Body of pancreas (tissue), 4 donors: Measurements from ENCODE around the gene STK39. TPM values are rescaled to one million over a fixed set of nuclear protein-coding genes. Genes with fewer than 3 reads are reported as not detected.
A peak's percentile ranks its signal among the peaks of the same experiment; 100 is the strongest.

ENCODE experiments used
- ATAC-seq: fragments of 150-250 bp; one replicate; pipeline ENCODE4 v1.9.1; 2016
- DNase-seq, 4 donors: peaks; one replicate each; pipeline ENCODE4 v3.0.0-alpha.2; 2019
- H3K27ac ChIP-seq, 4 donors: fragments of 200-600 bp; sonication (generic); 1 replicate in 3 of 4; 2 replicates in 1 of 4; pipeline versions ENCODE4 v1.5.1 to v1.6.1; 2016 to 2019; ENCODE audit warnings: mild to moderate bottlenecking in 1 of 4, mixed read lengths in 1 of 4, moderate library complexity in 1 of 4
- H3K27me3 ChIP-seq, 2 donors: fragments of 200-600 bp; sonication (generic); one replicate each; pipeline ENCODE4 v1.6.0; 2016; ENCODE audit warnings: mild to moderate bottlenecking in 1 of 2
- H3K36me3 ChIP-seq, 2 donors: fragments of 200-600 bp; sonication (generic); replicated peaks in 1 of 2; 2 replicates each; pipeline ENCODE4 v1.5.1; 2016; ENCODE audit warnings: low read depth in 2 of 2; ENCODE audit not compliant: insufficient read depth in 1 of 2
- H3K4me1 ChIP-seq: fragments of 200-600 bp; sonication (generic); one replicate; pipeline ENCODE4 v1.6.0; 2016
- H3K4me3 ChIP-seq, 2 donors: fragments of 200-600 bp; sonication (generic); 1 replicate in 1 of 2; 2 replicates in 1 of 2; pipeline ENCODE4 v1.5.1; 2016 to 2019
- H3K9me3 ChIP-seq, 3 donors: fragments of 200-600 bp; sonication (generic); 1 replicate in 2 of 3; 2 replicates in 1 of 3; pipeline ENCODE4 v1.5.1; 2016
- CTCF ChIP-seq, 7 experiments: fragments of 450-650 bp in 4 of 7; fragments of 200-600 bp in 3 of 7; sonication (generic) in 3 of 7; IDR thresholded peaks; one replicate each; pipeline ENCODE4 v1.5.1; 2016 to 2019; ENCODE audit warnings: antibody characterized with exemption in 7 of 7
- POLR2A ChIP-seq, 3 donors: fragments of 450-650 bp; IDR thresholded peaks; one replicate each; pipeline ENCODE4 v1.6.1; 2016; ENCODE audit warnings: antibody characterized with exemption in 3 of 3, mild to moderate bottlenecking in 2 of 3
- WGBS, 2 donors: methylation state at CpG; one replicate each; pipeline ENCODE4 v1.1.5; 2017; 5-methylcytosine and 5-hydroxymethylcytosine counted together
- intact Hi-C: fragments of 100-400 bp; cut with DNase I; formaldehyde crosslinking; loops from one replicate; pipeline ENCODE4 v1.15.1; 2023
- total RNA-seq, 2 donors: library from RNA; depleted of rRNA; stranded (reverse); fragments of >200 nt; gene quantifications; one replicate each; pipeline ENCODE4 v1.1.0, GENCODE V29; 2016

STK39 gene
- total RNA-seq, 2 donors from 2014 or later, result 12.9 to 15.8 TPM

- Histone ChIP-seq H3K4me3 (no peak overlapping the region), H3K27me3 (no peaks in the 10 kb centered on the region), H3K4me1 (peaks cover 59% of the 10 kb centered on the region), H3K27ac (no peak overlapping the region), H3K36me3 (no peaks in the 10 kb centered on the region), H3K9me3 (no peaks in the 10 kb centered on the region)
- ATAC-seq (no peak), DNase-seq (no peak)
- no peak for TF ChIP-seq CTCF (IDR thresholded peaks at IDR 0.05)
- no peak for TF ChIP-seq POLR2A (IDR thresholded peaks at IDR 0.05)
- WGBS, 2 donors, result 84 to 89% methylated on average over 7 of the region's 7 CpGs
- intact Hi-C loops, result no loop called here
Measured at GRCh38 chr2:168194784-168195522, 52.4 kb downstream of the STK39 start.

GRCh38 chr2:168192839-168193616 is 54.4 kb downstream of the STK39 start:
- TF ChIP-seq CTCF (IDR thresholded peaks at IDR 0.05) (no peak), POLR2A (IDR thresholded peaks at IDR 0.05) (no peak)
- Histone ChIP-seq H3K36me3 (no peaks in the 10 kb centered on the region), H3K4me1 (peaks cover 52% of the 10 kb centered on the region), H3K27ac (peak overlapping the region in 2 of 4 donors; percentile 32 to 57), H3K27me3 (no peaks in the 10 kb centered on the region), H3K4me3 (no peak overlapping the region), H3K9me3 (no peaks in the 10 kb centered on the region)
- DNase-seq (no peak), ATAC-seq (no peak)
- 45 to 59% methylated on average over 3 of the region's 3 CpGs for WGBS, 2 donors
- intact Hi-C loops, result no loop called here

DNA sequence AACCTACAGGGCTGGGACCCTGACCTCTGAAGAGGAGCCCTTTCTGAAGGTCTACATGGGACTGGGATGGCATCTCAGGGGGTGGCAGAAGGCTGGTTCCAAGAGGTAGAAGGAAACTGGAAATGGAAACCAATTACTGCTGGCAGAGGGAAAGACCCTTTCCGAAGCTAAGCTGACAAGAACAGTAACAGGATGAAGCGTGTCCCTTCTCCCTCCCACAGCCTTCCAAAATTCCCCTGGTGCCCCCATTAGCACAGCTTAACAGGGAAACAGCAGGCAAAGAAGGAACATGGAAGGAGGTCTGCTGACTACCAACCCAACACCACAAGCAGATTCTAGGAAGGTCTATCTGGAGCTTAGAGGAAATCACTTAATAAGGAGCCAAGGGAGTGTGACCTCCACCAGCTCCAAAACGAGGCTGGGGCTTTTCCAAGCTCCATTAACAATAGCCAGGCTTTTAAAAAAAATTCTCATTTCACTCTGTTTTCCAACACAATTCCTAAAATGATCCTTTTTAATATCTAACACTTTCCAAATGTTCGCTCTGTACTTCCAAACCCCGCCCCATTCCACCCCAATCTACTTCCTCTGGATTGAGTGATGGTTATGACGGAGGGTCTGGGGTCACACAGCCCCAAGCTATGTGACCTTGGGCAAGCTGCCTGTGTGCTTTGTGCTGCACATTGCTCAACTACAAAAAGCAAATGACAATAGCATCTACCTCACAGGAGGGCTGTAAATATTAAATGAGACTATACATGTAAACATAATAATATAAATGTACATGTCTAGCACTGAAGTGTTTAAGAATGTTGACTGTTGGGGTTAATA is 55.2 kb downstream of the STK39 start:
- Histone ChIP-seq H3K4me1 (peaks cover 44% of the 10 kb centered on the region), H3K4me3 (no peak overlapping the region), H3K9me3 (no peaks in the 10 kb centered on the region), H3K27ac (peak overlapping the region in 2 of 4 donors; percentile 32 to 57), H3K27me3 (no peaks in the 10 kb centered on the region), H3K36me3 (no peaks in the 10 kb centered on the region)
- TF ChIP-seq POLR2A (IDR thresholded peaks at IDR 0.05), result no peak
- TF ChIP-seq CTCF (IDR thresholded peaks at IDR 0.05), result no peak
- 62 to 67% methylated on average over 6 of the region's 6 CpGs for WGBS, 2 donors
- DNase-seq, result peak in 3 of 4 donors; percentile 33 to 46 (median 45)
- intact Hi-C loops, result no loop called here
- no peak for ATAC-seq

GRCh38 chr2:168190590-168191336 is 56.6 kb downstream of the STK39 start:
- ATAC-seq, result peak; percentile 31

More at GRCh38 chr2:168190590-168191336, 56.6 kb downstream of the STK39 start:
- H3K27me3 ChIP-seq, result no peaks in the 10 kb centered on the region
- intact Hi-C loops, result no loop called here
- H3K4me1 ChIP-seq, result peaks cover 41% of the 10 kb centered on the region
- H3K4me3 ChIP-seq, result no peak overlapping the region
- H3K27ac ChIP-seq, result peak overlapping the region in 2 of 4 donors; percentile 17 to 30
- no peaks in the 10 kb centered on the region for H3K9me3 ChIP-seq
- H3K36me3 ChIP-seq, result no peaks in the 10 kb centered on the region
- no peak for TF ChIP-seq CTCF (IDR thresholded peaks at IDR 0.05)
- no peak for TF ChIP-seq POLR2A (IDR thresholded peaks at IDR 0.05)
- 58% methylated on average over 7 of the region's 7 CpGs for WGBS, 2 donors
- no peak for DNase-seq
